ENCODE data around the gene NTNG1.
A peak's percentile ranks its signal among the peaks of the same experiment; 100 is the strongest.

DNA sequence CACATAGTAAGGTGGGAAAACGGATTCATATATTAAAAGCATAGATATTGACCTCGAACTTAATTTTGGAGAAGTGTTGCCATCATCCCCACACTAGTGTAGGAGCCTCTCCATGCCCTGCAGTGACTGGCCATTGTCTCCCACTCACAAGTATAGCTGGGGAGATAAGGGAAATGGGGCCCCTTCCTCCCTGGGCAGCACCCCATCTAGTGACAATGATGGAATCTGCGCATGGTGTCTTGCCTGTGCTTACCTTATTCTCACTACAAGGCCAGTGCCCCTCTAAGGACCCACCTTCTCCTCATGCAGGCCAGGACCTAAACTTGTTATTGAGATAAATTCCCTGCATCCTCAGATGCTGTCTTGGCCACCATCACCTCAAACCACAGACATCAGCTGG, 374.9 kb downstream of the NTNG1 start:
- TF ChIP-seq ZNF274 (IDR thresholded peaks at IDR 0.05; ENCODE audit: borderline replicate concordance, extremely low read depth, low read length): no peak
- TF ChIP-seq, protein P1, sequence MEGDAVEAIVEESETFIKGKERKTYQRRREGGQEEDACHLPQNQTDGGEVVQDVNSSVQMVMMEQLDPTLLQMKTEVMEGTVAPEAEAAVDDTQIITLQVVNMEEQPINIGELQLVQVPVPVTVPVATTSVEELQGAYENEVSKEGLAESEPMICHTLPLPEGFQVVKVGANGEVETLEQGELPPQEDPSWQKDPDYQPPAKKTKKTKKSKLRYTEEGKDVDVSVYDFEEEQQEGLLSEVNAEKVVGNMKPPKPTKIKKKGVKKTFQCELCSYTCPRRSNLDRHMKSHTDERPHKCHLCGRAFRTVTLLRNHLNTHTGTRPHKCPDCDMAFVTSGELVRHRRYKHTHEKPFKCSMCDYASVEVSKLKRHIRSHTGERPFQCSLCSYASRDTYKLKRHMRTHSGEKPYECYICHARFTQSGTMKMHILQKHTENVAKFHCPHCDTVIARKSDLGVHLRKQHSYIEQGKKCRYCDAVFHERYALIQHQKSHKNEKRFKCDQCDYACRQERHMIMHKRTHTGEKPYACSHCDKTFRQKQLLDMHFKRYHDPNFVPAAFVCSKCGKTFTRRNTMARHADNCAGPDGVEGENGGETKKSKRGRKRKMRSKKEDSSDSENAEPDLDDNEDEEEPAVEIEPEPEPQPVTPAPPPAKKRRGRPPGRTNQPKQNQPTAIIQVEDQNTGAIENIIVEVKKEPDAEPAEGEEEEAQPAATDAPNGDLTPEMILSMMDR (IDR thresholded peaks at IDR 0.05; ENCODE audit: control extremely low read depth in 1 of 3, insufficient read depth in 1 of 3, low read depth in 1 of 3, low read length in 3 of 3): peak; percentile 8 to 25 (median 11); a peak in 3 of 4 replicates
- no peak for TF ChIP-seq POLR2A (IDR thresholded peaks at IDR 0.05; ENCODE audit: control extremely low read depth in 1 of 2, low read depth in 2 of 2, low read length in 2 of 2)
- TF ChIP-seq POLR2AphosphoS5 (IDR thresholded peaks at IDR 0.05; ENCODE audit: low read depth, low read length): no peak
- no peak for TF ChIP-seq SP1 (IDR thresholded peaks at IDR 0.05; ENCODE audit: low read depth, low read length)
- TF ChIP-seq JUND (IDR thresholded peaks at IDR 0.05; ENCODE audit: low read length): no peak
- TF ChIP-seq, protein P2, sequence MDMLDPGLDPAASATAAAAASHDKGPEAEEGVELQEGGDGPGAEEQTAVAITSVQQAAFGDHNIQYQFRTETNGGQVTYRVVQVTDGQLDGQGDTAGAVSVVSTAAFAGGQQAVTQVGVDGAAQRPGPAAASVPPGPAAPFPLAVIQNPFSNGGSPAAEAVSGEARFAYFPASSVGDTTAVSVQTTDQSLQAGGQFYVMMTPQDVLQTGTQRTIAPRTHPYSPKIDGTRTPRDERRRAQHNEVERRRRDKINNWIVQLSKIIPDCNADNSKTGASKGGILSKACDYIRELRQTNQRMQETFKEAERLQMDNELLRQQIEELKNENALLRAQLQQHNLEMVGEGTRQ (IDR thresholded peaks at IDR 0.05; ENCODE audit: low read length): no peak
- TF ChIP-seq, protein P3, sequence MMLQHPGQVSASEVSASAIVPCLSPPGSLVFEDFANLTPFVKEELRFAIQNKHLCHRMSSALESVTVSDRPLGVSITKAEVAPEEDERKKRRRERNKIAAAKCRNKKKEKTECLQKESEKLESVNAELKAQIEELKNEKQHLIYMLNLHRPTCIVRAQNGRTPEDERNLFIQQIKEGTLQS (IDR thresholded peaks at IDR 0.05; ENCODE audit: insufficient read depth, low read depth, low read length): no peak
